Tibial nerve (tissue), 4 donors: ENCODE results near the gene METTL17.

Experiments
- EP300 ChIP-seq, 2 donors: sonication (generic); formaldehyde crosslinking; IDR thresholded peaks; one replicate each; pipeline ENCODE4 v1.6.1; 2017; ENCODE audit warnings: antibody characterized with exemption in 2 of 2, mild to moderate bottlenecking in 1 of 2
- POLR2A ChIP-seq, 2 donors: fragments of 450-650 bp; IDR thresholded peaks; one replicate each; pipeline ENCODE4 v1.6.1; 2017; ENCODE audit warnings: antibody characterized with exemption in 2 of 2, mild to moderate bottlenecking in 2 of 2, moderate library complexity in 2 of 2
- TF ChIP-seq, protein P1 (sequence below), 5 experiments: fragments of 200-600 bp in 3 of 5; fragments of 450-650 bp in 2 of 5; sonication (generic) in 3 of 5; IDR thresholded peaks; one replicate each; pipeline ENCODE4 v1.5.1; 2016 to 2019; ENCODE audit warnings: antibody characterized with exemption in 5 of 5, mild to moderate bottlenecking in 3 of 5, moderate library complexity in 2 of 5

DNA sequence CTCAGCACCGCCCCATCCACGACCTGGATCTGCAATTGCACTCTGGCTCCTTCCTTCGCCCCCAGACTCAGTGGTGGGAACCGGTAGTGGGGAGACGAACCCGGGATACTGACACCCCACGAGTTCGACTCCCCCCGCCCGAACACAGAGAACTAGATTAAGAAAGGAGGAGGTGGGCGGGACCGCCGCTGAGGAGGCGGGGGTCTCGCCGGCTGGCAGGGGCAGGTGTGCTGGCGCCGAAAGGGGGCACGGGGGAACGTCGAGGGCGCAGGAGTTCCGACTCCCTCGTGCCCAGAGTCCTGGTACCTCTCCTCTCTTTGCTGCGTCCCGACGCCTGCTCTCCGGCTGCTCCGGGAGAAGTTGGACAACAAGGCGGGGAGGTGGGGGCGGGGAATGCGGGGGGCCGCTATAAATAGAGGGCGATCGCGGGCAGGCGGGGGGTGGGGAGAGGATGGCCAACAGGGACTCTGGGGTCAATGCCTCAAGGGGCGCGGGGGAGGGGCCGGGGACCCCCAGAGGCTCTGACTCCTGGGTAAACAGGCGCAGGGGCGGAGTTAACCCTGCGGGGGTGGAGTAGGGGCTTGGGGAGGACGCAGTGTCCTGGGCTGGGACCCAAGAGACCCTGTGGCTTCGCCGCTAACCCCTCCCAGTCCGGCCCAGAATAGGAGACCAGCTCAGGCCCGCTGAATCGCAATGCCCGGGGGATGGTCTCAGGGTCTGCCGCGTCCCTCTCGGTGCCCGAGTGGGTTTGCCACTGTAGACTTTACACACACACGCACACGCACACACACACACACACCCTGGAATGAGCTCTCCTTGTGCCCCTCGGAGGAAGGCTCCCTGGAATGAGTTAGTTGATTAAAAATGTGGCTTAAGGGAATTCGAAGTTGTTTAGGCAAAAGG, 35.8 kb downstream of the METTL17 start:
- TF ChIP-seq, protein P1, sequence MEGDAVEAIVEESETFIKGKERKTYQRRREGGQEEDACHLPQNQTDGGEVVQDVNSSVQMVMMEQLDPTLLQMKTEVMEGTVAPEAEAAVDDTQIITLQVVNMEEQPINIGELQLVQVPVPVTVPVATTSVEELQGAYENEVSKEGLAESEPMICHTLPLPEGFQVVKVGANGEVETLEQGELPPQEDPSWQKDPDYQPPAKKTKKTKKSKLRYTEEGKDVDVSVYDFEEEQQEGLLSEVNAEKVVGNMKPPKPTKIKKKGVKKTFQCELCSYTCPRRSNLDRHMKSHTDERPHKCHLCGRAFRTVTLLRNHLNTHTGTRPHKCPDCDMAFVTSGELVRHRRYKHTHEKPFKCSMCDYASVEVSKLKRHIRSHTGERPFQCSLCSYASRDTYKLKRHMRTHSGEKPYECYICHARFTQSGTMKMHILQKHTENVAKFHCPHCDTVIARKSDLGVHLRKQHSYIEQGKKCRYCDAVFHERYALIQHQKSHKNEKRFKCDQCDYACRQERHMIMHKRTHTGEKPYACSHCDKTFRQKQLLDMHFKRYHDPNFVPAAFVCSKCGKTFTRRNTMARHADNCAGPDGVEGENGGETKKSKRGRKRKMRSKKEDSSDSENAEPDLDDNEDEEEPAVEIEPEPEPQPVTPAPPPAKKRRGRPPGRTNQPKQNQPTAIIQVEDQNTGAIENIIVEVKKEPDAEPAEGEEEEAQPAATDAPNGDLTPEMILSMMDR (IDR thresholded peaks at IDR 0.05): peak in 2 of 5 experiments; percentile 23 to 40
- peak in 1 of 2 donors; percentile 19 for TF ChIP-seq POLR2A (IDR thresholded peaks at IDR 0.05)
- TF ChIP-seq EP300 (IDR thresholded peaks at IDR 0.05): peak in 1 of 2 donors; percentile 65
